ENCODE measurements around the gene FIGNL2. TPM values are rescaled to one million over a fixed set of nuclear protein-coding genes. Genes with fewer than 3 reads are reported as not detected.

FIGNL2 gene
- total RNA-seq, 1 experiment from 2014 or later, result 0.27 TPM

DNA sequence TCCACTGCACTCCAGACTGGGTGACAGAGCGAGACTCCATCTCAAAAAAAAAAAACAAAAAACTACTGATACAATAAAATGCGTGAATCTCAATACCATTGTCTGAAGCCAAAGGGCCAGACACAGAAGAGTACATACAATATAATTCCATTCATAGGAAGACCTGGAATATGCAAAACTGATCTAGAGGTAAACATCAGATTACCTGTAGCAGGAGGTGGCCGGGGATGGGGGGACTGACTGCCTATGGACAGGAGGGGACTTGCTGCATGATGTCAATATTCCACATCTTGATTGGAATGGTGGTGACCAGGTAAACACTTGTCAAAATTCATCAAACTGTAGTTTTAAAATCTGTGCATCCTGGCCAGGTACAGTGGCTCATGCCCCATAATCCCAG is 12.5 kb upstream of the FIGNL2 start (continued):
- TF ChIP-seq, protein P1, sequence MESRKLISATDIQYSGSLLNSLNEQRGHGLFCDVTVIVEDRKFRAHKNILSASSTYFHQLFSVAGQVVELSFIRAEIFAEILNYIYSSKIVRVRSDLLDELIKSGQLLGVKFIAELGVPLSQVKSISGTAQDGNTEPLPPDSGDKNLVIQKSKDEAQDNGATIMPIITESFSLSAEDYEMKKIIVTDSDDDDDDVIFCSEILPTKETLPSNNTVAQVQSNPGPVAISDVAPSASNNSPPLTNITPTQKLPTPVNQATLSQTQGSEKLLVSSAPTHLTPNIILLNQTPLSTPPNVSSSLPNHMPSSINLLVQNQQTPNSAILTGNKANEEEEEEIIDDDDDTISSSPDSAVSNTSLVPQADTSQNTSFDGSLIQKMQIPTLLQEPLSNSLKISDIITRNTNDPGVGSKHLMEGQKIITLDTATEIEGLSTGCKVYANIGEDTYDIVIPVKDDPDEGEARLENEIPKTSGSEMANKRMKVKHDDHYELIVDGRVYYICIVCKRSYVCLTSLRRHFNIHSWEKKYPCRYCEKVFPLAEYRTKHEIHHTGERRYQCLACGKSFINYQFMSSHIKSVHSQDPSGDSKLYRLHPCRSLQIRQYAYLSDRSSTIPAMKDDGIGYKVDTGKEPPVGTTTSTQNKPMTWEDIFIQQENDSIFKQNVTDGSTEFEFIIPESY (IDR thresholded peaks at IDR 0.05; ENCODE audit: extremely low read depth, insufficient replicate concordance, low read length), result no peak
- no peak for TF ChIP-seq RAD21 (IDR thresholded peaks at IDR 0.05; ENCODE audit: low read depth)
- TF ChIP-seq, protein P2, sequence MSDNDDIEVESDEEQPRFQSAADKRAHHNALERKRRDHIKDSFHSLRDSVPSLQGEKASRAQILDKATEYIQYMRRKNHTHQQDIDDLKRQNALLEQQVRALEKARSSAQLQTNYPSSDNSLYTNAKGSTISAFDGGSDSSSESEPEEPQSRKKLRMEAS (IDR thresholded peaks at IDR 0.05), result no peak
- no peak for TF ChIP-seq FOSL1 (IDR thresholded peaks at IDR 0.05; ENCODE audit: low read depth)

DNA sequence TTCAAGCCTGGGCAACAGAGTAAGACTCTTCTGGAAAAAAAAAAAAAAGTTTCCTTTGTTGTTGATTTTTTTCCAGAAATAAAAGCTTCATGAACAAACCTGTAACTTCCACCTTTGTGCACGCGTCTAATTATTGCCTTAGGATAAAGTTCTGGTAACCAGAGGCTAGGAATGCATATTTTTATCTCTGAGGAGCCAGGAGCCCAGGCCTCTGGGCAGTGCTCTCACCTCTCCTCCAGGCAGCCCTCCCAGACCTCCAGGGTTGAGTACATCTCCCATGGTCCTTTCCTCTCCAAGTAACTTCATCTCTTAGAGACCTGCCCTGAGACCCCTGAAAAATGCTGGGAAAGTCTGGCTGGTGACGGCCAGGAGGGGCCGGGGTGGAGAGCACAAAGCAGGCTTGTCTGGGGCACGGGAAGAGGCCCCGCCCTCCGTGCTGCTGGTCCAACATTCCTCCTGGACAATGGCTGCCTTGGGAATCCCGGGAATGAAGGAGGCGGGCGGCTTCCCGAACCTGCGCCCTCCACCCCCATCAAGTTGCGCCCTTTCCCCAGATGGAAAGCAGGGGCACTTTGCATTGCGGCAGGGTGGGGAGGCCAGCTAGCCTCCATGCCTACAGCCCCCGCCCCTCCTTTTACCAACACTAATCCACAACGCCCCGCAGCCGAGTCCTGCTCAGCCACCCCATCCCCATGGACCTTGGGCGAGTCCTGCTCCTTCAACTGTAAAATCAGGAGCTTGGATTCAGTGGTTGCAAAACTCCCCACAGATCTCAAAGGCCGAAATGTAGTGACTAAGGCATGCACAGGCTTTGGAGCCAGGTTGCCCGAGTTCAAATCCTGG is 7.3 kb upstream of the FIGNL2 start:
- POLR2A ChIA-PET, result no interaction called here
- no peak; the same call in 1 of the 2 replicates for ATAC-seq
- Histone ChIP-seq H3K27ac (ENCODE audit: low read depth, low read length) (no peak overlapping the region), H3K9ac (ENCODE audit: low read length) (no peak overlapping the region), H3K4me1 (ENCODE audit: control insufficient read depth in 1 of 2, insufficient read depth in 2 of 2, low read length in 2 of 2) (0 out of 4 replicates have a peak, but pooled peaks cover 0 to 3% of the 10 kb centered on the region in 2 experiments), H3K9me3 (ENCODE audit: control insufficient read depth in 1 of 2, insufficient read depth in 1 of 2, low read depth in 1 of 2, low read length in 2 of 2) (no peaks in the 10 kb centered on the region), H2AFZ (ENCODE audit: low read depth, low read length, poor library complexity, severe bottlenecking) (no peak overlapping the region), H3K79me2 (ENCODE audit: insufficient read depth, low read length) (no peaks in the 10 kb centered on the region), H3K36me3 (ENCODE audit: control insufficient read depth in 1 of 2, insufficient read depth in 2 of 2, low read length in 2 of 2) (no peaks in the 10 kb centered on the region), H3K4me2 (ENCODE audit: low read length) (no peak overlapping the region), H3K27me3 (ENCODE audit: insufficient read depth, low read length) (no peaks in the 10 kb centered on the region), H4K20me1 (ENCODE audit: insufficient read depth) (no peaks in the 10 kb centered on the region), H3K4me3 (replicated peaks in 1 of 2; ENCODE audit: low read depth in 1 of 2, low read length in 2 of 2) (no peak overlapping the region), H3K9me2 (ENCODE audit: insufficient read depth) (no peaks in the 10 kb centered on the region)
- RAD21 ChIA-PET (ENCODE audit: low non-redundant PET in 1 of 2, low total read pairs in 2 of 2, uncharacterized antibody in 2 of 2, unreplicated experiment in 2 of 2), result no interaction called here
- no peak for DNase-seq (ENCODE audit: low read depth, low spot score)
- intact Hi-C loops (cut with micrococcal nuclease), result no loop called here
- BruUV-seq (replicated peaks), result no TSS peak
- CTCF ChIA-PET, result no interaction called here
- TF ChIP-seq, protein P1 (IDR thresholded peaks at IDR 0.05; ENCODE audit: extremely low read depth, insufficient replicate concordance, low read length), result no peak
- TF ChIP-seq SIN3A (IDR thresholded peaks at IDR 0.05; ENCODE audit: low read depth) (no peak), SRF (IDR thresholded peaks at IDR 0.05; ENCODE audit: low read depth) (no peak), POLR2A (IDR thresholded peaks at IDR 0.05; ENCODE audit: borderline replicate concordance, extremely low read depth, insufficient read depth, insufficient read length) (no peak), RAD21 (IDR thresholded peaks at IDR 0.05; ENCODE audit: low read depth) (no peak), FOSL1 (IDR thresholded peaks at IDR 0.05; ENCODE audit: low read depth) (no peak), CBX3 (IDR thresholded peaks at IDR 0.05; ENCODE audit: low read depth) (no peak), YY1 (IDR thresholded peaks at IDR 0.05; ENCODE audit: extremely low read depth, insufficient replicate concordance, low read depth, low read length) (no peak), ZNF274 (IDR thresholded peaks at IDR 0.05; ENCODE audit: low read depth, low read length) (no peak), ELF1 (IDR thresholded peaks at IDR 0.05; ENCODE audit: borderline replicate concordance, low read depth) (no peak), EZH2 (IDR thresholded peaks at IDR 0.05) (no peak), ZFX (IDR thresholded peaks at IDR 0.05) (no peak), CEBPB (IDR thresholded peaks at IDR 0.05; ENCODE audit: low read depth) (no peak), EZH2phosphoT487 (IDR thresholded peaks at IDR 0.05; ENCODE audit: borderline replicate concordance) (no peak)
- TF ChIP-seq, protein P3, sequence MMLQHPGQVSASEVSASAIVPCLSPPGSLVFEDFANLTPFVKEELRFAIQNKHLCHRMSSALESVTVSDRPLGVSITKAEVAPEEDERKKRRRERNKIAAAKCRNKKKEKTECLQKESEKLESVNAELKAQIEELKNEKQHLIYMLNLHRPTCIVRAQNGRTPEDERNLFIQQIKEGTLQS (IDR thresholded peaks at IDR 0.05), result no peak
- TF ChIP-seq, protein P2 (IDR thresholded peaks at IDR 0.05), result no peak
- TF ChIP-seq, protein P4, sequence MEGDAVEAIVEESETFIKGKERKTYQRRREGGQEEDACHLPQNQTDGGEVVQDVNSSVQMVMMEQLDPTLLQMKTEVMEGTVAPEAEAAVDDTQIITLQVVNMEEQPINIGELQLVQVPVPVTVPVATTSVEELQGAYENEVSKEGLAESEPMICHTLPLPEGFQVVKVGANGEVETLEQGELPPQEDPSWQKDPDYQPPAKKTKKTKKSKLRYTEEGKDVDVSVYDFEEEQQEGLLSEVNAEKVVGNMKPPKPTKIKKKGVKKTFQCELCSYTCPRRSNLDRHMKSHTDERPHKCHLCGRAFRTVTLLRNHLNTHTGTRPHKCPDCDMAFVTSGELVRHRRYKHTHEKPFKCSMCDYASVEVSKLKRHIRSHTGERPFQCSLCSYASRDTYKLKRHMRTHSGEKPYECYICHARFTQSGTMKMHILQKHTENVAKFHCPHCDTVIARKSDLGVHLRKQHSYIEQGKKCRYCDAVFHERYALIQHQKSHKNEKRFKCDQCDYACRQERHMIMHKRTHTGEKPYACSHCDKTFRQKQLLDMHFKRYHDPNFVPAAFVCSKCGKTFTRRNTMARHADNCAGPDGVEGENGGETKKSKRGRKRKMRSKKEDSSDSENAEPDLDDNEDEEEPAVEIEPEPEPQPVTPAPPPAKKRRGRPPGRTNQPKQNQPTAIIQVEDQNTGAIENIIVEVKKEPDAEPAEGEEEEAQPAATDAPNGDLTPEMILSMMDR (IDR thresholded peaks at IDR 0.05 in 2 of 3, conservative IDR thresholded peaks at IDR 0.05 in 1 of 3; ENCODE audit: borderline replicate concordance in 1 of 3, insufficient read depth in 1 of 3, low read depth in 2 of 3, low read length in 2 of 3), result no peak
